Neutrophil (primary cell): ENCODE results near the gene AMPD1.

Experiments used
- H3K27ac ChIP-seq: fragments of 200-600 bp; sonication (generic); 2 replicates; pipeline ENCODE4 v1.5.1; 2016; ENCODE audit warnings: mild to moderate bottlenecking, moderate library complexity
- H3K27me3 ChIP-seq: fragments of 200-600 bp; sonication (generic); 2 replicates; pipeline ENCODE4 v1.6.0; 2016; ENCODE audit warnings: mild to moderate bottlenecking
- H3K36me3 ChIP-seq: fragments of 200-600 bp; sonication (generic); 2 replicates; pipeline ENCODE4 v1.5.1; 2017
- H3K4me1 ChIP-seq, 2 experiments: fragments of 200-600 bp in 1 of 2; sonication (generic) in 1 of 2; 1 replicate in 1 of 2; 2 replicates in 1 of 2; pipeline versions ENCODE4 v1.5.1 to v1.6.1; 2013 to 2016; ENCODE audit warnings: low read depth in 1 of 2, low read length in 1 of 2, mild to moderate bottlenecking in 1 of 2, moderate library complexity in 1 of 2; ENCODE audit not compliant: control insufficient read depth in 1 of 2, insufficient read depth in 1 of 2
- H3K4me3 ChIP-seq, 2 experiments: fragments of 200-600 bp in 1 of 2; sonication (generic) in 1 of 2; 1 replicate in 1 of 2; 2 replicates in 1 of 2; pipeline ENCODE4 v1.5.1; 2013 to 2016; ENCODE audit warnings: low read depth in 1 of 2, low read length in 1 of 2, mild to moderate bottlenecking in 1 of 2, moderate library complexity in 1 of 2
- H3K9me3 ChIP-seq: fragments of 200-600 bp; sonication (generic); 2 replicates; pipeline ENCODE4 v1.5.1; 2016
- TF ChIP-seq, protein P1 (sequence below): fragments of 200-600 bp; sonication (generic); IDR thresholded peaks from 2 replicates; pipeline ENCODE4 v1.5.1; 2016; ENCODE audit warnings: antibody characterized with exemption

Gene AMPD1

DNA sequence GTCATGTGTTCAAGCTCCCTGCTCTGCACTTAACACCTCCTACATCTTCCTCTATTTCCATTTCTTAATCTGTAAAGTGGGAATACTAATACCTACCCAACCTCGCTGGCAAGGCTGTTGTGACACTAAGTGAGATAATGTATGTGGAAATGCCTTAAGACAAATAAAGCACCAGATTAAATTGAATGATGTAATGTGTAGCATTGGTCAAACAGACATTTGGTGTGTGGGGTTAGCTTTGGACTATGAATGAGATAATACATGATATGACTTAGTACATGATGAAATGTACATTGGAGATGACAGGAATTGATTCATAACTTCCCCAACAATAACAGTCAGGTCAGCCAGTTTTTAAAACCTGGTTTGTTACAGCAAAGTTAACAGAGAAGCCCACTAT lies 5.2 kb downstream of the AMPD1 start:
- Histone ChIP-seq H3K36me3 (no peaks in the 10 kb centered on the region), H3K27ac (no peak overlapping the region), H3K9me3 (no peaks in the 10 kb centered on the region), H3K4me1 (no peaks in the 10 kb centered on the region), H3K27me3 (peaks cover 62% of the 10 kb centered on the region), H3K4me3 (no peak overlapping the region)
- TF ChIP-seq, protein P1, sequence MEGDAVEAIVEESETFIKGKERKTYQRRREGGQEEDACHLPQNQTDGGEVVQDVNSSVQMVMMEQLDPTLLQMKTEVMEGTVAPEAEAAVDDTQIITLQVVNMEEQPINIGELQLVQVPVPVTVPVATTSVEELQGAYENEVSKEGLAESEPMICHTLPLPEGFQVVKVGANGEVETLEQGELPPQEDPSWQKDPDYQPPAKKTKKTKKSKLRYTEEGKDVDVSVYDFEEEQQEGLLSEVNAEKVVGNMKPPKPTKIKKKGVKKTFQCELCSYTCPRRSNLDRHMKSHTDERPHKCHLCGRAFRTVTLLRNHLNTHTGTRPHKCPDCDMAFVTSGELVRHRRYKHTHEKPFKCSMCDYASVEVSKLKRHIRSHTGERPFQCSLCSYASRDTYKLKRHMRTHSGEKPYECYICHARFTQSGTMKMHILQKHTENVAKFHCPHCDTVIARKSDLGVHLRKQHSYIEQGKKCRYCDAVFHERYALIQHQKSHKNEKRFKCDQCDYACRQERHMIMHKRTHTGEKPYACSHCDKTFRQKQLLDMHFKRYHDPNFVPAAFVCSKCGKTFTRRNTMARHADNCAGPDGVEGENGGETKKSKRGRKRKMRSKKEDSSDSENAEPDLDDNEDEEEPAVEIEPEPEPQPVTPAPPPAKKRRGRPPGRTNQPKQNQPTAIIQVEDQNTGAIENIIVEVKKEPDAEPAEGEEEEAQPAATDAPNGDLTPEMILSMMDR: no peak

DNA sequence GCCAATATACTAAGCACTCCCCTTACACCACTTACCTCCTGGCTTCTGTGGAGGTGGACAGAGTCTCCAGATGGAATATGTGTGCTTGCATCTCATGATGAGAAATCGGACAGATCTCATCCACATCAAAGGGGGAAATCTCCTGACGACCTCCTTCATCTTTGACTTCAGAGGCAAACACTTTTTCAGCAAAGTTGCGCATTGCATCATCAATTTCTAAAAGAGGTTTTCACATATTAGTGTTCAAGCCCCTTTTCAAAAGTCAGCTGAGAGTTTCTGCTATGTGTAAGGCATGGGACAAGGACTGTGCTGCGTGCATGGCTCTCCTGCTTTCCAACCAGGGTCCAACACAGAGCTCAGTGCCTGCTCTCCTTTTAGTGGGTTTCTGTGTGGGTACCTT lies 6.8 kb downstream of the AMPD1 start:
- H3K27ac ChIP-seq: no peak overlapping the region
- H3K4me1 ChIP-seq: no peaks in the 10 kb centered on the region
- no peaks in the 10 kb centered on the region for H3K9me3 ChIP-seq
- H3K4me3 ChIP-seq: no peak overlapping the region
- peaks cover 64% of the 10 kb centered on the region for H3K27me3 ChIP-seq
- TF ChIP-seq, protein P1: no peak
- H3K36me3 ChIP-seq: no peaks in the 10 kb centered on the region

DNA sequence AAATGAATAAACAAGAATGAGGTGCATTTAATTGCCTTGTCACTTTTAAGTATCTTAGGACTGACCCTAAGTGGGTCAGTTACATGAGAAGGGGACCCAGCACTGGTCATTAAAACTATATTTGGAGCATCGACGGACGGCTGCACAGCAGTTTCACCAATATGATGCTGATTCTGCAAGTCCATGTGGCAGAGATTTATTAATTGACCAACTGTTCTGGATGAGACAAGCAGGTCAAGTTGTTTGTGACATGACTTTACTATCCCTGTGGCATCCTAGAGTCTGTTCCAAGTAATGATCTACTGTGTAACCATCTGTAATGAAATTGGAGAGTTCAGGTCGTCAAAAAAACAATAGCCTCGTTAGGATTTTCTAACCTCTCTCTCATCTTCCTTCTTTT lies 9.5 kb downstream of the AMPD1 start:
- no peak overlapping the region for H3K27ac ChIP-seq
- H3K27me3 ChIP-seq: peaks cover 83% of the 10 kb centered on the region
- no peak overlapping the region for H3K4me3 ChIP-seq
- H3K4me1 ChIP-seq: no peaks in the 10 kb centered on the region
- H3K9me3 ChIP-seq: no peaks in the 10 kb centered on the region
- no peaks in the 10 kb centered on the region for H3K36me3 ChIP-seq
- TF ChIP-seq, protein P1: no peak

DNA sequence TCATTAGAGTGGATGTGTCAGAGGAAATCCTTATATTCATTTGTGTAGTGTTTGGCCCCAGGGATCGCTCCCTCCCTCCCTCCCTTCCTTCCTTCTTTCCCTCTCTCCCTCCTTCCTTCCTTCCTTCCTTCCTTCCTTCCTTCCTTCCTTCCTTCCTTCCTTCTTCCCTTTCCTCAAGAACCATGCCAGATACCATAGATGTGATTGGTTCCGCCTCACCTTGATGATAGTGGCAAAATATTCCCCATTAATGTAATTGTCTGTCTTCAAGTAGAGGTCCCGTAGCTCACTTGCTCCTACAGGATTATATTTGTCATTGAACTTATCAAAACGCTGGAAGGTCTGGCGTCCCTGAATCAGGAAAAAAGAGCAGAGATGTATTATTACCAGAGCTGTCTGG lies 17.7 kb downstream of the AMPD1 start:
- H3K36me3 ChIP-seq: no peaks in the 10 kb centered on the region
- TF ChIP-seq, protein P1: no peak
- no peaks in the 10 kb centered on the region for H3K4me1 ChIP-seq
- peaks cover 78% of the 10 kb centered on the region for H3K27me3 ChIP-seq
- no peak overlapping the region for H3K27ac ChIP-seq
- H3K4me3 ChIP-seq: no peak overlapping the region
- H3K9me3 ChIP-seq: no peaks in the 10 kb centered on the region

DNA sequence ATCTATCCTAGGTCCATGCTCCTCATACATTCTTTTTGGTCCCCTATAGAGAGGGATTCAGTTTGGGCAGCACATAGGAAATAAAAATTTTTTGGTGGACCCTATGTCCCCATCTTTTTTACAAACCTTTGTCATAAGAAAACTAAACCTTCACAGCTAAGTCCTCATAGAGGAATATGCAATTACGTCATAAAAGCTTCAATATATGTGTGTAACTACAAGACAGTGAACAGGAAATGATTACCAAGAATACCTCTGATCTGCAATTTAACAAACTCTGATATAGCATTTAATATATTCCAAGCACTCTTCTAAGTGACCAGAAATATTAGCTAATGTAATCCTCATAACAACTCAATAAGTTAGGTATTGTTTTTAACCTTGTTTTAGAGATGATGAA lies 19.2 kb downstream of the AMPD1 start:
- H3K27ac ChIP-seq: no peak overlapping the region
- H3K4me1 ChIP-seq: no peaks in the 10 kb centered on the region

More for the DNA sequence above, 19.2 kb downstream of the AMPD1 start:
- Histone ChIP-seq H3K9me3 (no peaks in the 10 kb centered on the region), H3K4me3 (no peak overlapping the region), H3K27me3 (peaks cover 83% of the 10 kb centered on the region), H3K36me3 (no peaks in the 10 kb centered on the region)
- TF ChIP-seq, protein P1: no peak
